Measurements from ENCODE around the gene TMEM174.

The TMEM174 gene

DNA sequence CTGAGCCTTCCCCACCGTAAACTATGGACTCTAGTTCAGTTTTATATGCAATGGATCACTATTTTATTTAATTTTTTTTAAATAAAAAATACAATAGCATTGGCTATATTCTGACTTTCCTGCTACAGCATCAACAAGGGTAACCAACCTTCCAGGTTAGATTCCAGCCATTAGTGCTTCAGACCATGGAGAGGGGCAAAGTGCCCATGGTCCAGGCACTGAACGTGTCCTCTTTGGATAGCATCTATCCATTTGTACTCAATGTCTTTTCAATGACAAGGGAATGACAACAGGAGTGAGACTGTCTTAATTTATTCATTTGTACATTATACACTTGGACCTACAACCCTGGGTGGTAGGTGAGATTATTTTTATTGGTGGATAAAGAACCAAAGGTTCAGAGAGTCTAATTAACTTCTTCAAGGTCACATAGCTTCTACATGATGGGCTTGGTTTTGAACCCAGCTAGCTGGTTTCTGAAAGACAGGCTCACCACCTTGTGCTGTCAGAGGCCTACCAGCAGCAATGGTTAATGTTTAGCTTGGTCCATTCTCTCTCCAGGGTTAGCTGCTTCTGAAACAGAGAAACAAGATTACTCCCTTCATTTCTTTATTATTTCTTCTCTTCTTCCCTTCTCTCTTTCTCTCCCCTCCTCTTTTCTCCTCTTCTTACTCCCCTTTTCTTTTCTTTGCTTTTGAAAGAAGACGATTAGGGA is 41.1 kb upstream of the TMEM174 start:
- DNase-seq (ENCODE audit: low read depth): no peak
- TF ChIP-seq, protein P1, sequence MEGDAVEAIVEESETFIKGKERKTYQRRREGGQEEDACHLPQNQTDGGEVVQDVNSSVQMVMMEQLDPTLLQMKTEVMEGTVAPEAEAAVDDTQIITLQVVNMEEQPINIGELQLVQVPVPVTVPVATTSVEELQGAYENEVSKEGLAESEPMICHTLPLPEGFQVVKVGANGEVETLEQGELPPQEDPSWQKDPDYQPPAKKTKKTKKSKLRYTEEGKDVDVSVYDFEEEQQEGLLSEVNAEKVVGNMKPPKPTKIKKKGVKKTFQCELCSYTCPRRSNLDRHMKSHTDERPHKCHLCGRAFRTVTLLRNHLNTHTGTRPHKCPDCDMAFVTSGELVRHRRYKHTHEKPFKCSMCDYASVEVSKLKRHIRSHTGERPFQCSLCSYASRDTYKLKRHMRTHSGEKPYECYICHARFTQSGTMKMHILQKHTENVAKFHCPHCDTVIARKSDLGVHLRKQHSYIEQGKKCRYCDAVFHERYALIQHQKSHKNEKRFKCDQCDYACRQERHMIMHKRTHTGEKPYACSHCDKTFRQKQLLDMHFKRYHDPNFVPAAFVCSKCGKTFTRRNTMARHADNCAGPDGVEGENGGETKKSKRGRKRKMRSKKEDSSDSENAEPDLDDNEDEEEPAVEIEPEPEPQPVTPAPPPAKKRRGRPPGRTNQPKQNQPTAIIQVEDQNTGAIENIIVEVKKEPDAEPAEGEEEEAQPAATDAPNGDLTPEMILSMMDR (IDR thresholded peaks at IDR 0.05; ENCODE audit: low read depth, low read length, missing control alignments): no peak
- no peak overlapping the region for H3K4me3 ChIP-seq (ENCODE audit: low read depth, low read length)
- in situ Hi-C loops (cut with HindIII; ENCODE audit: low sequenced_read_pairs): no loop called here

DNA sequence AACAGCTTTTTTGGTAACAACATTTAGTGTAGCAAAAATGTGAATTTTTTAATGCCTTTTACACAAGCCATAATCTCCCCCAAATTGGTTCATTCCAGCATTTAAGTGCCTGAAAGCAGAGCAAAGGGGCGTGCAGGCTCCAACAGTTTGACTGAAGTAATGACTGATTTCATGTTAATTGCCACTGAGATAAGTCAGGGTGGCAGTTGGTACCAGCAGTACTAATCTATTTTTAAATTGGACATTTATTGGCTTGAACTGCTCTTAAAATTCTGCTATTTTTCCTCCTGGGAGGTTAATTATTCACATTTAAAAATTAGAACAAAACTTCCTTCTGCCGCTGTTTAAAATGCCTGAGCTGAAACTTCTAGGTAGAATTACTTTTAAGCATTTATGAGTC is 40.2 kb upstream of the TMEM174 start:
- no peak overlapping the region for H3K4me3 ChIP-seq (ENCODE audit: low read depth, low read length)
- TF ChIP-seq, protein P1 (IDR thresholded peaks at IDR 0.05; ENCODE audit: low read depth, low read length, missing control alignments): no peak
- no peak for DNase-seq (ENCODE audit: low read depth)
- in situ Hi-C loops (cut with HindIII; ENCODE audit: low sequenced_read_pairs): no loop called here

DNA sequence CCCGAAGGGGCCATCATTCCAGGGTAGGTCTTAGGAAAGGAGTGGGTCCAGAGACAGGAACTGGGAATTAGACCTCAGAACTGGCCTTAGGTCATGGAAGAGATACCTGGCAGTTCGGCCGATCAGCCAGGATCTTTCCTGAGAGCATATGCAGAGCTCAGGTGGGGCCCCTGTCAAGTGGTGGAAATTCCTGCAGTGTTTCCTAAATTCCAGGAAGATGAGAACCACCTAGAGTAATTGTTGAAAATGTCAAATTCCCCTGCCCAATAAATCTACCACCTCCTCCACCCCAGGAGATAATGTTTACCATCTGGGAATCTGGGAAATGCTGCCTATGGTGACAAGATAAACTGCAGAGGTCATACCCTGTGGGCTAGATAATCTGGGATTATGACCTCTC is 38.0 kb upstream of the TMEM174 start:
- TF ChIP-seq, protein P1 (IDR thresholded peaks at IDR 0.05; ENCODE audit: low read depth, low read length, missing control alignments): no peak

DNA sequence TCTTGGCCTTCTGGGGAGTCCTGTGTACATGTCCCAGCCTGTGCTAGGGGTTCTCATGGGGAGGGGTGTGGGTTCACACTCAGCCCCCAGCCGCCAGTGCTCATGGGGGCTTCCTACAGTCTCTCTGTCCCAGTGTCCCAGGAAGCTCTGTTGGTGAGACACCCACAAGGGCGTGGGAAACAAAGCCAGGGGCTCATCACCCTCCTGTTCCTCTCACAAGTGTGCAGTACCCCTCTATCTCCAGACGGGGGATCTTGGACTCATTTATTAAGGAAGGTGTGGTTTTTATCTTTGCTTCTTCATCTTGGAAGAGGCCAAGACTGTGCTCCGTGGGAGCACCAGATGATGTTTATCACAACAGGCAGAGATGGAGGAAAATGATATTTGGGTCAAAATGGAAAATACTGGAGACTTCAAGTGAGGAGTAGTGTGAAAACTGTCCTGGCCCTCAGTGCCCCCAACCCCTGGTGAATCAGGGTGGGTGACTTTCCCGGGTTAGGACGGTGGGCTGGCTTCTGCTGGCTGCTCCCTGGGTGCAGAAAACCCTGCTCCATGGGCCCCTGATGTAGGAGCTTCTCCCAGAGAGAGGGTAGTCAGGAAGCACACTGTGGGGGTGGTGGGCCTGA is 37.5 kb upstream of the TMEM174 start:
- in situ Hi-C loops (cut with HindIII; ENCODE audit: low sequenced_read_pairs): no loop called here

More for the DNA sequence above, 38.0 kb upstream of the TMEM174 start:
- no peak overlapping the region for H3K4me3 ChIP-seq (ENCODE audit: low read depth, low read length)
- DNase-seq (ENCODE audit: low read depth): no peak
- in situ Hi-C loops (cut with HindIII; ENCODE audit: low sequenced_read_pairs): no loop called here

DNA sequence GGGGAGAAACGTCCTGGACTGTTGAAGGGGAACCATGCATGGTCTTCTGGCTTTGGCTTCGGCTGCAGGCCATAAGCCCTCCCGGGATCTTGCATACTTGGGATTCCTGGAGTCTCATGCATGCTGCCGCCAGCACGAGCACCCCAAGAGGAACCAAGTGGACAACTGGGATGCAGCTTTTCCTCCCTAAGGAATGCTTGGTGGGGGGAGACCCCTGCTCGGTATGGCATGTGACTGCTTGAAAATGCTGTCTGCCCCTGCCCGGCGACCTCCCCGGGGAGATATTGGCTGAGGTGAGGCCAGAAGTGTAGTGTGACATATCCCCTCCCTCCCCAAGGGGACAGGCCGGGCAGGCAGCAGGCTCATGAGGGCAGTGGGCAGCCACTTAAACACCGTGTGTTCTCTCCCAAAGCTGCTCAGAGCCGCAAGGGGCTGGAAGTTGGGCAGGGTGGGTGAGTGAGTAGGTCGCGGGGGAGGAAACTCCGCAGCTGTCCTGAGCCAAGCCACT is 36.9 kb upstream of the TMEM174 start:
- H3K4me3 ChIP-seq (ENCODE audit: low read depth, low read length): no peak overlapping the region
- TF ChIP-seq, protein P1 (IDR thresholded peaks at IDR 0.05; ENCODE audit: low read depth, low read length, missing control alignments): no peak
- DNase-seq (ENCODE audit: low read depth): no peak
- in situ Hi-C loops (cut with HindIII; ENCODE audit: low sequenced_read_pairs): no loop called here

More for the DNA sequence above, 37.5 kb upstream of the TMEM174 start:
- TF ChIP-seq, protein P1 (IDR thresholded peaks at IDR 0.05; ENCODE audit: low read depth, low read length, missing control alignments): peak; percentile 56
- DNase-seq (ENCODE audit: low read depth): no peak
- no peak overlapping the region for H3K4me3 ChIP-seq (ENCODE audit: low read depth, low read length)

DNA sequence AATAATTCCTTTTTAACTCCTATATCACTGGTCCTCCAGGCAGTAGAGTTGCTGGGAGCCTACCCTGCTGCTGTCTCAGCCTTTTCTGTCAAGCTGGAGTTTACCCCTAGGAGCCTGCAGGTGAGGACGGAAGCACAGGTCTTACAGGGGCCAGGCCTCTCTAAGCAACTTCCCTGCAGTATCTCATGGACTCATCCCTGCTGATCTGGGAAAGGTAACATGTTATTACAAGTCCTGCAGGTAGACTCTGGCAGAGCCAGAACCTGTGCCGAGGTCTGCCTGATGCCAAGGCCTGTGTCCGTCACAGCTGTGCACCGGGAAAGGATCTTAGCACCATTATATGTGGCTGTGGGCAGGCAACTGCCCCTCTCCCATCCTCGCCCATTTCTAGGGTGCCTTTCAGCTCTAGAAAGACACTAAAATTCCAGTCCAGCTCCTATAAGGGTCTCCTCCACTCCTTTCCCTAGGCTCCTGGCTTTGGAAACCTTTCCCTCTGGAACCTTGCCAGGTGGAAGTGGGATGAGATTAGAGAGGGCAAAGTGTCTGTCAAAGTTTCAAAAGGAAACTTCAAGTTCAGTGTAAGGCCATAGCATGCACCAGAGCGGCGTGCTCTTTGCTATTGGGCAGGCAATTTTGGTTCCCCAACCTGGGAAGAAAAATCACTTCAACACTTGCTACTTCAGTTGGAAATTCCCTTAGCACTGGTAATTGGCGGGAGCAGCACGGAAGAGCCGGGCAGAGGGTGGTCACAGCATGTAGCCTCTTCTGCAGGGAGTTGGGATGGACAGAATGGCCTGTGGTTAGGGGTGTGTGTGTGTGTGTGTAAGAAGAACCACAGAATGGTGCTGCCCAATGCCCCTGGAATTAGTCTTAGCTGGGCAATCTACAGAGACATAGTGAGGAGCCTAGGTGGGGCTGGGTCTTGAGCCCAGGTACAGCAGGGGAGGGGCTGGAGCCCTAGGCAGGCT is 35.1 kb upstream of the TMEM174 start:
- no peak overlapping the region for H3K4me3 ChIP-seq (ENCODE audit: low read depth, low read length)
- TF ChIP-seq, protein P1 (IDR thresholded peaks at IDR 0.05; ENCODE audit: low read depth, low read length, missing control alignments): no peak
- in situ Hi-C loops (cut with HindIII; ENCODE audit: low sequenced_read_pairs): no loop called here
- no peak for DNase-seq (ENCODE audit: low read depth)

All from astrocyte of the cerebellum (primary cell).